Measurements from ENCODE around the gene FFAR2.
"Not testable (repeated sequence)": the region's sequence is repeated elsewhere in the genome, so short reads cannot be mapped to it uniquely, and the experiment has no call there.

Gene FFAR2

GRCh38 chr19:35417278-35417677 lies 30.8 kb upstream of the FFAR2 start:
- TF ChIP-seq CTCF (IDR thresholded peaks at IDR 0.05) = no peak
- no peak for TF ChIP-seq ZFX (IDR thresholded peaks at IDR 0.05; ENCODE audit: borderline replicate concordance)
- no peak overlapping the region for H3K27ac ChIP-seq

- TF ChIP-seq CTCF (IDR thresholded peaks at IDR 0.05) = no peak
- no peak for TF ChIP-seq ZFX (IDR thresholded peaks at IDR 0.05; ENCODE audit: borderline replicate concordance)
Measured at GRCh38 chr19:35417713-35418534, 30.1 kb upstream of the FFAR2 start.

GRCh38 chr19:35419046-35419445 lies 29.0 kb upstream of the FFAR2 start:
- TF ChIP-seq ZFX (IDR thresholded peaks at IDR 0.05; ENCODE audit: borderline replicate concordance) = no peak
- TF ChIP-seq CTCF (IDR thresholded peaks at IDR 0.05) = no peak
- H3K27ac ChIP-seq = no peak overlapping the region

More at GRCh38 chr19:35417713-35418534, 30.1 kb upstream of the FFAR2 start:
- no peak overlapping the region for H3K27ac ChIP-seq

- no peak overlapping the region for H3K27ac ChIP-seq
- TF ChIP-seq ZFX (IDR thresholded peaks at IDR 0.05; ENCODE audit: borderline replicate concordance) (no peak), CTCF (IDR thresholded peaks at IDR 0.05) (no peak)
Measured at GRCh38 chr19:35419805-35420204, 28.3 kb upstream of the FFAR2 start.

- TF ChIP-seq CTCF (IDR thresholded peaks at IDR 0.05) = no peak
- no peak for TF ChIP-seq ZFX (IDR thresholded peaks at IDR 0.05; ENCODE audit: borderline replicate concordance)
- no peak overlapping the region for H3K27ac ChIP-seq
Measured at GRCh38 chr19:35421362-35421761, 26.7 kb upstream of the FFAR2 start.

GRCh38 chr19:35423406-35423805 lies 24.7 kb upstream of the FFAR2 start:
- H3K27ac ChIP-seq = not testable (repeated sequence)

- TF ChIP-seq CTCF (IDR thresholded peaks at IDR 0.05) (no peak), ZFX (IDR thresholded peaks at IDR 0.05; ENCODE audit: borderline replicate concordance) (no peak)
- no peak overlapping the region for H3K27ac ChIP-seq
Measured at GRCh38 chr19:35425682-35426081, 22.4 kb upstream of the FFAR2 start.

- TF ChIP-seq ZFX (IDR thresholded peaks at IDR 0.05; ENCODE audit: borderline replicate concordance) (no peak), CTCF (IDR thresholded peaks at IDR 0.05) (no peak)
- H3K27ac ChIP-seq = no peak overlapping the region
Measured at GRCh38 chr19:35427187-35427586, 20.9 kb upstream of the FFAR2 start.
